Measurements from ENCODE around the gene CCNI.

DNA sequence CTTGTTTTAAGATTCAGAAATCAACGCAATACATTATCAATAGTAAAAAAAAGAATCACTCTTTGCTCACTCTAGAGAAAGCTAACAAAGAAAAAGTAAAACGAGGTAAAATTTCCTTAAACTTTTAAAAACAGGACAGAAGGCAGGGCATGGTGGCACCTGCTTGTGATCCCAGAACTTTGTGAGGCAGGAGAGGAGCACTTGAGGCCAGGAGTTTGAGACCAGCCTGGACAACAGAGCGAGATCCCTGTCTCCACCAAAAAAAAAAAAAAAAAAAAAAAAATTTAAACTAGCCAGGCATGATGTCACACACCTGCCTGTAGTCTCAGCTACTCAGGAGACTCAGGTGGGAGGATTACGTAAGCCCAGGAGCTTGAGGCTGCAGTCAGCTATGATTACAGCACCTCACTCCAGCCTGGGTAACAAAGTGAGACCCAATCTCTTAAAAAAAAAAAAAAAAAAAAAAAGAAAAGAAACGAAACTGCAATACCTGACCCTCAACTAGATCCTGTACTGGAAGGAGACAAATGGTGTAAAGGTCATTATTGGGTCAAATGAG, 3.5 kb downstream of the CCNI start:
- TF ChIP-seq ZNF274 (IDR thresholded peaks at IDR 0.05; ENCODE audit: low read depth, low read length): no peak
- no peak for TF ChIP-seq SUZ12 (IDR thresholded peaks at IDR 0.05; ENCODE audit: extremely low read depth, insufficient read depth, insufficient read length)
